Prostate gland (tissue), 2 donors: ENCODE results near the gene ZNF587B.

Experiments
- CTCF ChIP-seq, 4 experiments: fragments of 200-600 bp in 2 of 4; fragments of 450-650 bp in 2 of 4; sonication (generic) in 2 of 4; IDR thresholded peaks; 1 replicate in 3 of 4; 2 replicates in 1 of 4; pipeline ENCODE4 v1.5.1; 2016 to 2019; ENCODE audit warnings: antibody characterized with exemption in 4 of 4, mild to moderate bottlenecking in 2 of 4, moderate library complexity in 2 of 4
- POLR2A ChIP-seq: fragments of 450-650 bp; IDR thresholded peaks from one replicate; pipeline ENCODE4 v1.6.1; 2016; ENCODE audit warnings: antibody characterized with exemption, mild to moderate bottlenecking

- TF ChIP-seq CTCF (IDR thresholded peaks at IDR 0.05) = no peak
- no peak for TF ChIP-seq POLR2A
Measured at GRCh38 chr19:57886046-57886445, 55.9 kb downstream of the ZNF587B start.
